HG03095 (cell line): Measurements from ENCODE around the gene SIAH1.
"Not testable (repeated sequence)": the region's sequence is repeated elsewhere in the genome, so short reads cannot be mapped to it uniquely, and the experiment has no call there.

Source experiments
- ATAC-seq: cut with Tn5 transposase; IDR thresholded peaks from one replicate; pipeline ENCODE4 v1.9.1; 2021; ENCODE audit warnings: moderate library complexity; ENCODE audit not compliant: unreplicated experiment

Gene SIAH1

GRCh38 chr16:48393485-48394354 lies 8.5 kb upstream of the SIAH1 start:
- ATAC-seq = no peak

DNA sequence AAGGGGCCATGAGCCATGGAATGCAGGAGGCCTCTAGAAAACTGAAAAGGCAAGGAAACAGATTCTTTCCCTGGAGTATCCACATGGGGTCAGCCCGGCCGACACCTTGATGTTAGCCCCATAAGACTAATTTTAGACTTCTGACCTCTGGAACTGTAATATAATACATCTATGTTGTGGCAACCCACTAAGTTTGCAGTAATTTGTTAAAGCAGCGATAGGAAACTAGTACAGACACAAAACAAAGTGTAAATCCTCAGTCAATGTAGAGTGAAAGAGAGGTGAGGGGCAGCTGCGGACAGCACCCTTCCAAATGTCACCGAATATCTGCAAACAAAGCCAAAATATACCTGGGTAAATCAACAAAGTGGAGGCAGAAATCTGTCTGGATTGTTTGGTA lies 7.2 kb upstream of the SIAH1 start:
- no peak for ATAC-seq

- no peak for ATAC-seq
These were observed 1.5 kb upstream of the SIAH1 start for GRCh38 chr16:48386559-48387312.

DNA sequence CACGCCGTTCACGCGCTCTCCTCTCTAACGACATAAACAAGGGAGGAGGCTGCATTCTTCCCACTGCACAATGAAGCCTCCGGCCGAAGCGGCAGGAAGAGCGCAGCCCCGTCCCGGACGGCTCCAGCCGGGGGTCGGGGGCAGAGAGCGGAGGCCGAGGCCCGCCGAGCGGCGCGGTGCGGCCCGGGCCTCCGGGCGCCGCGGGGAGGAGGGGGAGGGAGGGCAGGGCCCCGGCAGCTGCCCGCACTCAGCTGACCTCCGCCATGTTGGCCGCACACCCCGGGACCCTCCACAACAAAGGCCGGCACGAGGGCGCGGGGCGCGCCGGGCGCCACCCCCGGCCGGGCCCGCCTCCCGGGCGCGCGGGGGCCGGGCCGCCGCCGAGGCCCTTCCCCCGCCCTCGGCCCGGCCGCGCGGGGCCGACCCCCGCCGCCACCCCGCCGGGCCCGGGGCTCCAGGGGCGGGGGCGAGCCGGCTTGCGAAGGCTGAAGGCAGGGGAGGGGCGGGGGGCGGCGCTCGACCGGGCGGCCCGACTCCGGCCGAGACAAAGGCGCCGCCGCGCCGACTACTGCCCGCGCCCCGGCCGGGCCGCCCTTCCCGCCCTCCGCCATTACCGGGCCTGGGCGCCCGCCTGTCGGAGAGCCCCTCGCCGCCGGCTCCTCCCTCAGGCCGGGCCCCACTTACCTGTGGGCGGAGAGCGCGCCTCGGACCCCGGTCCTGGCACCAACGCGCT lies 527 bp downstream of the SIAH1 start:
- peak; percentile 47 for ATAC-seq

GRCh38 chr16:48383877-48384519 lies 1.2 kb downstream of the SIAH1 start:
- no peak for ATAC-seq

- no peak for ATAC-seq
These were observed 2.0 kb downstream of the SIAH1 start for GRCh38 chr16:48383009-48383876.

DNA sequence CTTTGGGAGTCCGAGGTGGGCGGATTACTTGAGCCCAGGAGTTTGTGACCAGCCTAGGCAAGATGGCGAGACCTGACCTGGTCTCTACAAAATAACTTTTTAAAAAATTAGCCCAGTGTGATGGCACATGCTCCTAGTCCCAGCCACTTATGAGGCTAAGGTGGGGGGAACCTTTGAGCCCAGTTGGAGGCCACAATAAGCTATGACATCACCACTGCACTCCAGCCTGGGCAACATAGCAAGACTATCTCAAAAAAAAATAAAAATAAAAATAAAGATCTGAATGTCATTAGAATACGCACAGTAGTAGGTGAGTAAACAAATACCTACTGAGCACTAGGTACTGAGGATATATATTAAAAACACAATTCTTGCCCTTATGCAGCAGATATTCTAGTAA lies 3.1 kb downstream of the SIAH1 start:
- no peak for ATAC-seq

DNA sequence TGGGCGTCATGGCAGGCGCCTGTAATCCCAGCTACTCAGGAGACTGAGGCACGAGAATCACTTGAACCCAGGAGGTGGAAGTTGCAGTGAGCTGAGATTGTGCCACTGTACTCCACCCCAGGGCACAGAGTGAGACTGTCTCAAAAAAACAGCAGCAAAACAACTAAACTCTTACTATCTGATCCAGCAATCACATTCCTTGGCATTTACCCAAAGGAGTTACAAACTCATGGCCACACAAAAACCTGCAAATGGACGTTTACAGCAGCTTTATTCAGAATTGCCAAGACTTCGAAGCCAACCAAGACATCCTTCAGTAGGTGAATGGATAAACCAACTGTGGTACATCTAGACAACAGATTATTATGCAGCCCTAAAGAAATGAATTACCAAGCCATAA lies 4.0 kb downstream of the SIAH1 start:
- ATAC-seq = no peak

DNA sequence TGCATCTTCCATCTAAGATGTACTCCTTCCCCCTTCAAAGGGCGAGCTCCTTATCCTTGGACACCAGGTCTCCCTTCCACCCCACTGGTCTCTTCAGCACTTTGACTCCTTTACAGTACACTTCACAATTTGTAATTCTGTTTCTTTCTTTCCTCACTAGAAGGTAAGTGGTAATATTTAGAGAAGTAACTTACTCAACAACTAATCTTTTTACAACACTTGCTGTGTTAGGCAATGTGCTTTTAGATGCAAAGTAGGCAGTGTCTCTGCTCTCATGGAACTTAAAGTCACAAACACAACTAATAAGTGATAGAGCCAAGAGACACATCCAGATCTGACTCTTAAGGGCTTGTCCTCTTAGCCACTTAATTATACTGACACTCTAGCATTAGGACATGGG lies 6.4 kb downstream of the SIAH1 start:
- no peak for ATAC-seq

DNA sequence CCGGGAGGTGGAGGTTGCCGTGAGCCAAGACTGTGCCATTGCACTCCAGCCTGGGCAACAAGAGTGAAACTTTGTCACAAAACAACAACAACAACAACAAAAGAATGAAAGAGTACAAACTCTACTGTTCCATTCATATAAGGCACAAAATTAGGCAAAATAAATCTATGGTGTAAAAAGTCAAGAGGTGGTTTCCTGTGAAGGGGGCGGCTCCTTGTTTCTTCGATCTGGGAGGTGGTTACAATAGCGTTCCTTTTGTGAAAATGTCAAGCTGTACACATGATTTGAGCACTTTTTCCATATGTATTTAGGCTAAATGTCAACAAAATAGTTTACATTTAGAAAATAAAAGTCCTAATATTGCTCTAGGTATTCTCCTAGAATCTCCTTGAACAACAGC lies 6.9 kb downstream of the SIAH1 start:
- ATAC-seq = no peak

DNA sequence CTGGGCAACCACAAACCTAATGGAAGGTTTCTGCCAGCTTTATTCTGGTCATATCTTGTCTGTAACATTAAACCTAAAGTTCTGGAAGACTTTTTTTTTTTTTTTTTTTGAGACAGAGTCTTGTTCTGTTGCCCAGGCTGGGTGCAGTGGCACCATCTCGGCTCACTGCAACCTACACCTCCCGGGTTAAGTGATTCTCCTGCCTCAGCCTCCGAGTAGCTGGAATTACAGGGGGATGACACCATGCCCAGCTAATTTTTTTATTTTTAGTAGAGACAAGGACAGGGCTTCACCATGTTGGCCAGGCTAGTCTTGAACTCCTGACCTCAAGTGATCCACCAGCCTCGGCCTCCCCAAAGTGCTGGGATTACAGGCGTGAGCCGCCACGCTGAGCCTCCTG lies 7.9 kb downstream of the SIAH1 start:
- ATAC-seq = not testable (repeated sequence)

DNA sequence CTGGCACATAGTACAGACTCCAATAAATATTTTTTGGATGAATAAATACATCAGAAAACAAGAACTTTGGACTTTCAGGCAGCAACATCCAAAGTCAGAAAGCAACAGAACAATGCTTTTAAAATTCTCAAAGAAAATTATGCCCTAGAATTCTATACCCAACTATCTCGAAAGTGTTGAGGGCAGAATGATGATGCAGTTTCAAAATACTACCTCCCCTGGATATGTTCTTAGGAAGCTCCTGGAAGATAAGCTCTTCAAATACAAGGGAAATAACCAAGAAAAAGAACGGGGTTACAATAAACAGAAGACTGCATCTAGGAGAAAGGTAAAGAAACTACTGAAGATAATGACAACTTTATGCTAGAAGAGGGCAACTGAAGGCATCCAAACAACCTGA lies 11.0 kb downstream of the SIAH1 start:
- no peak for ATAC-seq

DNA sequence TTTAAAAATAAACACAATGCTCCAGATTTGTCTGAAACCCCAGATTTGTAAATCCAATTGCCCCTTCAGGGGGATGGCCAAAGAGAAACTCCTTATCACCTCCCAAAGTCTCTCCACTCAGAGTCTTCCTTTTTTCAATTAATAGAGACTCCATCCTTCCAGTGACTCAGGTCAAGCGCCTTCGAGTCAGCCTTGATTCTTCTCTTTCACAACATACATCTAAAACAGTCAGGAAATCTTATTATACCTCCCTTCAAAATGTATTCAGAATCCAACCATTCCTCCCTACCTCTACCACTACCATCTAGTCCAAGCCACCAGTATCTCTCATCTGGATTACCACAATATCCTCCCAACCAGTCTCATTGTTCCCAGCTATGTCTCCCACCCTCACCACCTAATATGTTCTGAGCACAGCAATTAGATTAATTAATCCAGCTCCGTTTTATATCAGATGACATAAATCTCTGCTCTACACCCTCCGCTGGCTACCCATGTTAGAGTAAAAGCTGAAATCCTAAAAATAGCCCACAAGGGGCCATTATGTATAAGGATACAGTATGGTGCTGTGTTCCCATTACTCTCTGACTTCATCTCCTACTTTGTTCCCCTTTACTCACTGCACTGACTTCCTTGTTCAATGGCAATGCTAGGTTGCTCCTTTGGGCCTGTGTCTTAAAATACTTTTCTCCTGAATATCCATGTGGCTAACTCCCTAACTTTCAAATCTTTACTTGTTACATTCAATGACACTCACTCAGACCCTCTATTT lies 11.8 kb downstream of the SIAH1 start:
- ATAC-seq = no peak

DNA sequence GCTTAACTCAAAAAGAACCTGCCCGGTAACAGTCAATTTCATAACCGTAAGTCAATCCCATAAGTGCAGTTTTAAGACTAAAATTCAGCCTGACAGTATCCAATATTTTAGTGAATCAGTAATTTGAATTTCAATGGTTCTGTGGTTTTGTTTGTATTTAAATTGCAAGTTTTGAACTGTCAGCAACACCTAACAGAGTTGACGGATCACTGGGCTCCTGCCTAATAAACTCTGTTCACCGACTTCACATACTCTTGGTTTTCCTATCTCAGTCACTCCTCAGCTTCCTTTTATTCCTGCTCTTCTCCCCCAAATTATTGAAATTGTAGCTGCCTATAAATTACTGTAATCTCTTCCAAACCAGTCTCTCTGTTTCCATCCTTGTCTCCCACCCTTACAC lies 12.5 kb downstream of the SIAH1 start:
- ATAC-seq = no peak

GRCh38 chr16:48371393-48371780 lies 13.8 kb downstream of the SIAH1 start:
- ATAC-seq = no peak

DNA sequence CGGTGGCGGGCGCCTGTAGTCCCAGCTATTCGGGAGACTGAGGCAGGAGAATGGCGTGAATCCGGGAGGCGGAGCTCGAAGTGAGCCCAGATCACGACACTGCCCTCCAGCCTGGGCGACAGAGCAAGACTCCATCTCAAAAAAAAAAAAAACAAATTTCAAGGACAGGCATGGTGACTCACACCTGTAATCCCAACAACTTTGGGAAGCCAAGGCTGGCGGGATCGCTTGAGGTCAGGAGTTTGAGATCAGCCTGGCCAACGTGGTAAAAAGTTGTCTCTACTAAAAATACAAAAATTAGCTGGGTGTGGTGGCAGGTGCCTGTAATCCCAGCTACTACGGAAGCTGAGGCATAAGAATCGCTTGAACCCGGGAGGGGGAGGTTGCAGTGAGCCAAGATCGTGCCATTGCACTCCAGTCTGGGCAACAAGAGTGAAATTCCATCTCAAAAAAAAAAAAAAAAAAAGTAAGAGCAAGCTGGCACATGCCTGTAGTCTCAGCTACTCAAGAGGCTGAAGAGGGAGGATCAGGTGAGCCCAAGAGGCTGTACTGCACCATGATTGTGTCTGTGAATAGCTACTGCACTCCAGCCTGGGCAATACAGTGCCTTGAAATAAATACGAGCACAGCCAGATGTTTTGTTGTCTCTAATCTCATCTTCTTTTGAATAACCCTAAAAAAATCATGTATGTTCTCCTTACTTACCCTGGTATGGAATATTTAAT lies 14.4 kb downstream of the SIAH1 start:
- ATAC-seq = not testable (repeated sequence)

- ATAC-seq = no peak
These were observed 15.0 kb downstream of the SIAH1 start for GRCh38 chr16:48370229-48370628.

DNA sequence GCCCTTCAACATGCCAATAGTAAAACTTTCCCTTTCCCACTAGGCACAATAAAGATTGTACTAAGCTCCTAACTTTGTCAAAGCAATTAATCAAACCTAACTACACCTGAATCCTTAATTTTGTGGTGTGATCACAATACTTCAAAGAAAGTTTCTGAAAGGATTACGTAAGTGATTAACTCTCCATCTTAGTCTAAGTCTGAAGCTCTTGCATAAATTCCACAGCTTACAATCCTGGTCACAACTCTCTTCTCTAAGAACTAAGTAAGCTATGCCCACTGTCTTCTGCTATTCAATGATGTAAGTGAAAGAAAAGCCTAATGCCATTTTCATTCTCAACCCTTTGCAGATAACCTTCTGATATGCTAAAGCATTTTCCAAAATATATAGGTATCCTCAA lies 15.4 kb downstream of the SIAH1 start:
- no peak for ATAC-seq
